ENCODE data around the gene NUMB. TPM values are rescaled to one million over a fixed set of nuclear protein-coding genes. Genes with fewer than 3 reads are reported as not detected.
"Not testable (repeated sequence)": the region's sequence is repeated elsewhere in the genome, so short reads cannot be mapped to it uniquely, and the experiment has no call there.

Gene NUMB
- total RNA-seq, 6 donors from 2014 or later = 85.6 to 169 (median 118) TPM

GRCh38 chr14:73428353-73428824 lies 30.0 kb downstream of the NUMB start:
- Histone ChIP-seq H3K4me3 (no peak overlapping the region), H3K4me1 (peaks cover 39 to 67% (median 42%) of the 10 kb centered on the region in 4 donors), H3K36me3 (no peaks in the 10 kb centered on the region), H3K9me3 (no peaks in the 10 kb centered on the region), H3K27ac (peak overlapping the region; percentile 48 to 80 (median 70)), H3K27me3 (no peaks in the 10 kb centered on the region)
- DNase-seq (peak in 1 of 2 donors; percentile 58), ATAC-seq (ENCODE audit: low FRiP score in 2 of 2) (peak; percentile 30 to 87)
- TF ChIP-seq EP300 (IDR thresholded peaks at IDR 0.05) (peak in 1 of 4 donors; percentile 4), POLR2A (IDR thresholded peaks at IDR 0.05) (no peak)
- WGBS, 2 donors = 50 to 67% methylated on average over 5 of the region's 5 CpGs

- Histone ChIP-seq H3K27me3 (no peaks in the 10 kb centered on the region), H3K4me1 (peaks cover 42 to 72% (median 44%) of the 10 kb centered on the region in 4 donors), H3K36me3 (no peaks in the 10 kb centered on the region), H3K27ac (peak overlapping the region; percentile 63 to 80 (median 70)), H3K4me3 (no peak overlapping the region), H3K9me3 (no peaks in the 10 kb centered on the region)
- peak in 1 of 2 donors; percentile 23 for ATAC-seq (ENCODE audit: low FRiP score in 2 of 2)
- TF ChIP-seq POLR2AphosphoS5 (IDR thresholded peaks at IDR 0.05) = no peak
- no peak for TF ChIP-seq POLR2A (IDR thresholded peaks at IDR 0.05)
- TF ChIP-seq EP300 (IDR thresholded peaks at IDR 0.05) = no peak
- TF ChIP-seq CTCF (IDR thresholded peaks at IDR 0.05) = no peak
- WGBS, 2 donors = 52 to 53% methylated on average over 4 of the region's 4 CpGs
- DNase-seq = no peak
Measured at GRCh38 chr14:73427516-73428264, 30.7 kb downstream of the NUMB start.

- H3K4me3 ChIP-seq = no peak overlapping the region
- TF ChIP-seq POLR2A (IDR thresholded peaks at IDR 0.05) = no peak
- no peak for TF ChIP-seq CTCF (IDR thresholded peaks at IDR 0.05)
- TF ChIP-seq POLR2AphosphoS5 (IDR thresholded peaks at IDR 0.05) = no peak
- TF ChIP-seq EP300 (IDR thresholded peaks at IDR 0.05) = no peak
- peak overlapping the region; percentile 63 to 80 (median 70) for H3K27ac ChIP-seq
- peak in 1 of 2 donors; percentile 62 for ATAC-seq (ENCODE audit: low FRiP score in 2 of 2)
- DNase-seq = no peak
- no peaks in the 10 kb centered on the region for H3K36me3 ChIP-seq
- no peaks in the 10 kb centered on the region for H3K27me3 ChIP-seq
- WGBS, 2 donors = 60 to 66% methylated on average over 5 of the region's 5 CpGs
- H3K9me3 ChIP-seq = no peaks in the 10 kb centered on the region
- H3K4me1 ChIP-seq = peaks cover 42 to 68% (median 44%) of the 10 kb centered on the region in 4 donors
Measured at GRCh38 chr14:73426877-73427276, 31.5 kb downstream of the NUMB start.

GRCh38 chr14:73424453-73424852 lies 33.9 kb downstream of the NUMB start:
- ATAC-seq (ENCODE audit: low FRiP score in 2 of 2) (no peak), DNase-seq (no peak)
- H3K4me1 ChIP-seq = peaks cover 42 to 64% (median 44%) of the 10 kb centered on the region in 4 donors
- H3K27me3 ChIP-seq = no peaks in the 10 kb centered on the region
- peaks cover 0 to 10% (median 0%) of the 10 kb centered on the region in 4 donors for H3K36me3 ChIP-seq
- H3K27ac ChIP-seq = peak overlapping the region; percentile 8 to 69 (median 40)
- 26 to 27% methylated on average over 3 of the region's 3 CpGs for WGBS, 2 donors
- no peak overlapping the region for H3K4me3 ChIP-seq
- TF ChIP-seq POLR2A (IDR thresholded peaks at IDR 0.05) = no peak
- TF ChIP-seq EP300 (IDR thresholded peaks at IDR 0.05) = no peak
- no peak for TF ChIP-seq POLR2AphosphoS5 (IDR thresholded peaks at IDR 0.05)
- no peak for TF ChIP-seq CTCF (IDR thresholded peaks at IDR 0.05)
- no peaks in the 10 kb centered on the region for H3K9me3 ChIP-seq

DNA sequence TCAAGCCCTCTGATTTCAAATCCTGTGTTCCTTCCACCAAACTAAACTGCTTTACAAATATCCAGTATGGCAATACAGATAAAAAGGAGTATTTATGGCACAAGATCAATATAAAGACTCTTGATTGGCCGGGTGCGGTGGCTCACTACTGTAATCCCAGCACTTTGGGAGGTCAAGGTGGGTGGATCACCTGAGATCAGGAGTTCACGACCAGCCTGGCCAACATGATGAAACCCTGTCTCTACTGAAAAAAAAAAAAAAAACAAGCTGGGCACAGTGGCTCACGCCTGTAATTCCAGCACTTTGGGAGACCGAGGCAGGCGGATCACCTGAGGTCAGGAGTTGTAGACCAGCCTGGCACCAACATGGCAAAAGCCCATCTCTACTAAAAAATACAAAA lies 35.3 kb downstream of the NUMB start:
- not testable (repeated sequence) for H3K9me3 ChIP-seq; H3K4me3 ChIP-seq; DNase-seq; H3K36me3 ChIP-seq; H3K27me3 ChIP-seq; ATAC-seq (ENCODE audit: low FRiP score in 2 of 2)
- WGBS, 2 donors = 93 to 96% methylated on average over 6 of the region's 6 CpGs
- Histone ChIP-seq H3K4me1 (peaks cover 33 to 52% (median 38%) of the 10 kb centered on the region in 4 donors), H3K27ac (peak overlapping the region in 2 of 4 donors; percentile 29 to 45)
